CD4-positive, alpha-beta T cell (primary cell): ENCODE measurements around the gene AP3M1. TPM values are rescaled to one million over a fixed set of nuclear protein-coding genes. Genes with fewer than 3 reads are reported as not detected.
A peak's percentile ranks its signal among the peaks of the same experiment; 100 is the strongest.

Experiments
- ATAC-seq: fragments of 200-7000 bp; cut with Tn5 transposase; one replicate; pipeline ENCODE4 v1.10.0; 2022; ENCODE audit warnings: mild to moderate bottlenecking; ENCODE audit not compliant: poor library complexity
- CTCF ChIA-PET: fragments of 350-600 bp; sonication (Branson Sonifier 250); formaldehyde crosslinking; loops from one replicate; lab custom pipeline; 2021; ENCODE audit warnings: antibody characterized with exemption, inconsistent platforms; lab: Charles Lee
- POLR2A ChIA-PET: fragments of 350-600 bp; sonication (Branson Sonifier 250); formaldehyde crosslinking; loops from one replicate; lab custom pipeline; 2021; ENCODE audit warnings: antibody characterized with exemption, inconsistent platforms; lab: Charles Lee
- DNase-seq, 14 experiments: peaks; one replicate each; pipeline ENCODE4 v3.0.0-alpha.2; 2013 to 2020; ENCODE audit warnings: mixed read lengths in 2 of 14
- H3K27ac ChIP-seq, 2 donors: one replicate each; pipeline versions ENCODE4 v1.5.1 to v1.7.0; 2013; ENCODE audit warnings: low read length in 2 of 2, low read depth in 1 of 2, mild to moderate bottlenecking in 1 of 2
- H3K27me3 ChIP-seq, 2 experiments: 1 replicate in 1 of 2; 2 replicates in 1 of 2; pipeline versions ENCODE4 v1.6.1 to v1.7.0; 2013; ENCODE audit warnings: low read length in 2 of 2, control low read depth in 1 of 2, mild to moderate bottlenecking in 1 of 2, moderate library complexity in 1 of 2; ENCODE audit not compliant: insufficient read depth in 2 of 2, control insufficient read depth in 1 of 2
- H3K36me3 ChIP-seq: one replicate; pipeline ENCODE4 v1.6.1; 2013; ENCODE audit warnings: low read length, control low read depth; ENCODE audit not compliant: insufficient read depth
- H3K4me1 ChIP-seq: one replicate; pipeline ENCODE4 v1.6.1; 2013; ENCODE audit warnings: low read length, control low read depth; ENCODE audit not compliant: insufficient read depth
- H3K4me3 ChIP-seq: one replicate; pipeline ENCODE4 v1.5.1; 2013; ENCODE audit warnings: mild to moderate bottlenecking, low read length, moderate library complexity
- H3K9me3 ChIP-seq, 2 experiments: 1 replicate in 1 of 2; 2 replicates in 1 of 2; pipeline versions ENCODE4 v1.6.1 to v1.7.0; 2013; ENCODE audit warnings: low read length in 2 of 2, mild to moderate bottlenecking in 2 of 2, control low read depth in 1 of 2, moderate library complexity in 1 of 2; ENCODE audit not compliant: control insufficient read depth in 1 of 2, insufficient read depth in 1 of 2
- H3K27ac Mint-ChIP-seq: one replicate; pipeline ENCODE4 v1.8.0; 2020; ENCODE audit warnings: mixed read lengths
- H3K27me3 Mint-ChIP-seq: one replicate; pipeline ENCODE4 v1.8.0; 2021; ENCODE audit warnings: mixed read lengths
- H3K36me3 Mint-ChIP-seq: one replicate; pipeline ENCODE4 v1.8.0; 2021; ENCODE audit warnings: low read depth, mixed read lengths
- H3K4me1 Mint-ChIP-seq: one replicate; pipeline ENCODE4 v1.8.0; 2021; ENCODE audit warnings: low read depth, mixed read lengths
- H3K4me3 Mint-ChIP-seq: one replicate; pipeline ENCODE4 v1.8.0; 2020; ENCODE audit warnings: mild to moderate bottlenecking, mixed read lengths
- H3K9me3 Mint-ChIP-seq: one replicate; pipeline ENCODE4 v1.8.0; 2020; ENCODE audit warnings: mixed read lengths
- CTCF ChIP-seq: fragments of 200-600 bp; IDR thresholded peaks from one replicate; pipeline ENCODE4 v1.8.0; 2022; ENCODE audit warnings: antibody characterized with exemption, mild to moderate bottlenecking
- intact Hi-C, 2 experiments: fragments of 100-400 bp; cut with DNase I in 1 of 2; cut with micrococcal nuclease in 1 of 2; formaldehyde crosslinking; loops; one replicate each; pipeline versions ENCODE4 v1.15.1 to v1.9.0; 2023 to 2025; cut with DNase I, micrococcal nuclease
- total RNA-seq, 174 experiments: library from RNA in 2 of 174; stranded (reverse) in 2 of 174; gene quantifications; one replicate each; pipeline ENCODE4 v1.2.3 and lab custom pipeline; 2021 to 2026

The AP3M1 gene
- total RNA-seq, 2 experiments from 2014 or later: 14.8 to 17.6 TPM

GRCh38 chr10:74137992-74138391 is 12.6 kb downstream of the AP3M1 start:
- ChIA-PET POLR2A (interaction anchor here (0.9 to 1.7 kb wide), 2 partner anchors 10 to 13 kb away, joined by 3 to 8 read pairs; partner anchors contain the start of genes ADK and AP3M1), CTCF (interaction anchor here (0.6 to 1.4 kb wide), 4 partner anchors 13 to 179 kb away, joined by 3 to 4 read pairs (median 4); partner anchors contain the start of genes ADK and AP3M1)
- ATAC-seq (peak; percentile 64), DNase-seq (no peak)
- intact Hi-C loops: loop anchor here in 1 of 2 experiments (10.0 kb wide), 1 partner anchor 957 kb away; a partner anchor contains a TSS
- H3K9me3 ChIP-seq: peaks cover 0 to 3% of the 10 kb centered on the region in 2 experiments
- Mint-ChIP-seq H3K4me3 (no peak overlapping the region), H3K27me3 (no peaks in the 10 kb centered on the region), H3K4me1 (peaks cover 12% of the 10 kb centered on the region), H3K9me3 (no peaks in the 10 kb centered on the region), H3K36me3 (peaks cover 65% of the 10 kb centered on the region), H3K27ac (no peak overlapping the region)
- no peak for TF ChIP-seq CTCF
- H3K4me1 ChIP-seq: no peaks in the 10 kb centered on the region
- H3K36me3 ChIP-seq: peaks cover 55% of the 10 kb centered on the region
- H3K27me3 ChIP-seq: no peaks in the 10 kb centered on the region
- H3K4me3 ChIP-seq: no peak overlapping the region
- H3K27ac ChIP-seq: no peak overlapping the region

GRCh38 chr10:74135452-74135851 is 15.2 kb downstream of the AP3M1 start:
- ChIA-PET POLR2A (no interaction called here), CTCF (interaction anchor here (0.6 to 1.4 kb wide), 2 partner anchors 9 to 95 kb away, joined by 3 read pairs; no protein-coding TSS in a partner anchor)
- no peaks in the 10 kb centered on the region for H3K4me1 ChIP-seq
- ATAC-seq (no peak), DNase-seq (no peak)
- Mint-ChIP-seq H3K9me3 (no peaks in the 10 kb centered on the region), H3K27me3 (no peaks in the 10 kb centered on the region), H3K4me3 (no peak overlapping the region), H3K27ac (no peak overlapping the region), H3K36me3 (peaks cover 73% of the 10 kb centered on the region), H3K4me1 (peaks cover 7% of the 10 kb centered on the region)
- intact Hi-C loops: loop anchor here in 1 of 2 experiments (10.0 kb wide), 1 partner anchor 959 kb away; a partner anchor contains a TSS
- no peak for TF ChIP-seq CTCF
- no peak overlapping the region for H3K4me3 ChIP-seq
- H3K27ac ChIP-seq: no peak overlapping the region
- no peaks in the 10 kb centered on the region for H3K27me3 ChIP-seq
- peaks cover 0 to 3% of the 10 kb centered on the region in 2 experiments for H3K9me3 ChIP-seq
- peaks cover 74% of the 10 kb centered on the region for H3K36me3 ChIP-seq

GRCh38 chr10:74133923-74134820 is 16.5 kb downstream of the AP3M1 start:
- H3K9me3 Mint-ChIP-seq: no peaks in the 10 kb centered on the region
- ChIA-PET CTCF (interaction anchor here (0.7 to 1.4 kb wide), 2 partner anchors 11 to 101 kb away, joined by 3 read pairs; no protein-coding TSS in a partner anchor), POLR2A (interaction anchor here (2.3 kb wide), 1 partner anchor 42 kb away, joined by 5 read pairs; no protein-coding TSS in a partner anchor)
- H3K4me3 Mint-ChIP-seq: no peak overlapping the region
- no peak overlapping the region for H3K27ac Mint-ChIP-seq
- ATAC-seq (no peak), DNase-seq (no peak)
- H3K27me3 Mint-ChIP-seq: no peaks in the 10 kb centered on the region
- Histone ChIP-seq H3K27ac (no peak overlapping the region), H3K9me3 (no peaks in the 10 kb centered on the region), H3K36me3 (peaks cover 85% of the 10 kb centered on the region), H3K4me3 (no peak overlapping the region), H3K4me1 (no peaks in the 10 kb centered on the region), H3K27me3 (no peaks in the 10 kb centered on the region)
- H3K4me1 Mint-ChIP-seq: peaks cover 7% of the 10 kb centered on the region
- intact Hi-C loops: loop anchor here in 1 of 2 experiments (10.0 kb wide), 1 partner anchor 961 kb away; a partner anchor contains a TSS
- H3K36me3 Mint-ChIP-seq: peaks cover 81% of the 10 kb centered on the region
- TF ChIP-seq CTCF: no peak
